Esophagus muscularis mucosa (tissue), 4 donors: ENCODE results near the gene RRP15. TPM values are rescaled to one million over a fixed set of nuclear protein-coding genes. Genes with fewer than 3 reads are reported as not detected.

Experiments used
- DNase-seq: peaks from one replicate; pipeline ENCODE4 v3.0.0-alpha.2; 2017; ENCODE audit errors: extremely low spot score
- H3K27ac ChIP-seq, 4 donors: fragments of 200-600 bp; sonication (generic); replicated peaks in 1 of 4; 1 replicate in 3 of 4; 2 replicates in 1 of 4; pipeline ENCODE4 v1.5.1; 2016 to 2019; ENCODE audit warnings: mild to moderate bottlenecking in 1 of 4
- H3K27me3 ChIP-seq, 4 donors: fragments of 200-600 bp; sonication (generic); one replicate each; pipeline versions ENCODE4 v1.5.1 to v1.6.0; 2016 to 2019
- H3K36me3 ChIP-seq, 4 donors: fragments of 200-600 bp; sonication (generic); one replicate each; pipeline ENCODE4 v1.5.1; 2016 to 2019
- H3K4me1 ChIP-seq, 4 donors: fragments of 200-600 bp; sonication (generic); one replicate each; pipeline ENCODE4 v1.5.1; 2016 to 2019
- H3K4me3 ChIP-seq, 4 donors: fragments of 200-600 bp; sonication (generic); 1 replicate in 2 of 4; 2 replicates in 2 of 4; pipeline ENCODE4 v1.5.1; 2016 to 2019; ENCODE audit warnings: mild to moderate bottlenecking in 4 of 4, moderate library complexity in 1 of 4
- H3K9me3 ChIP-seq, 4 donors: fragments of 200-600 bp; sonication (generic); 1 replicate in 3 of 4; 2 replicates in 1 of 4; pipeline ENCODE4 v1.5.1; 2016 to 2019
- CTCF ChIP-seq, 3 experiments: fragments of 200-600 bp in 2 of 3; fragments of 450-650 bp in 1 of 3; sonication (generic) in 2 of 3; IDR thresholded peaks; one replicate each; pipeline ENCODE4 v1.5.1; 2017 to 2019; ENCODE audit warnings: antibody characterized with exemption in 3 of 3, mild to moderate bottlenecking in 2 of 3, moderate library complexity in 1 of 3
- EP300 ChIP-seq: sonication (generic); formaldehyde crosslinking; IDR thresholded peaks from one replicate; pipeline ENCODE4 v1.6.1; 2017; ENCODE audit warnings: antibody characterized with exemption
- POLR2A ChIP-seq: fragments of 450-650 bp; IDR thresholded peaks from one replicate; pipeline ENCODE4 v1.6.1; 2017; ENCODE audit warnings: antibody characterized with exemption, moderate library complexity, mild to moderate bottlenecking, low read depth
- POLR2AphosphoS5 ChIP-seq, 2 donors: sonication (generic); formaldehyde crosslinking; IDR thresholded peaks; one replicate each; pipeline ENCODE4 v1.6.1; 2017; ENCODE audit warnings: antibody characterized with exemption in 2 of 2
- WGBS: methylation state at CpG from one replicate; pipeline ENCODE4 v1.1.5; 2018; 5-methylcytosine and 5-hydroxymethylcytosine counted together
- intact Hi-C: fragments of 100-400 bp; cut with DNase I; formaldehyde crosslinking; loops from one replicate; pipeline ENCODE4 v1.15.1; 2023
- total RNA-seq, 4 donors: library from RNA; depleted of rRNA; stranded (reverse); fragments of >200 nt; gene quantifications; one replicate each; pipeline versions ENCODE4 v1.1.0 to v1.2.1, GENCODE V29; 2016

RRP15 gene
- total RNA-seq, 4 donors from 2014 or later: 7.0 to 9.9 (median 8.1) TPM

- Histone ChIP-seq H3K36me3 (no peaks in the 10 kb centered on the region), H3K27me3 (no peaks in the 10 kb centered on the region), H3K4me3 (no peak overlapping the region), H3K27ac (no peak overlapping the region), H3K9me3 (no peaks in the 10 kb centered on the region), H3K4me1 (peaks cover 5 to 30% (median 18%) of the 10 kb centered on the region in 4 donors)
- TF ChIP-seq EP300: no peak
- no peak for TF ChIP-seq POLR2A
- no peak for TF ChIP-seq POLR2AphosphoS5 (IDR thresholded peaks at IDR 0.05)
- TF ChIP-seq CTCF (IDR thresholded peaks at IDR 0.05): no peak
- no peak for DNase-seq
- intact Hi-C loops: no loop called here
- 85% methylated on average over 4 of the region's 4 CpGs for WGBS
These were observed 70.2 kb downstream of the RRP15 start for GRCh38 chr1:218355278-218355677.

- Histone ChIP-seq H3K36me3 (no peaks in the 10 kb centered on the region), H3K27me3 (no peaks in the 10 kb centered on the region), H3K4me1 (peaks cover 7 to 29% (median 20%) of the 10 kb centered on the region in 4 donors), H3K4me3 (no peak overlapping the region), H3K9me3 (no peaks in the 10 kb centered on the region), H3K27ac (peak overlapping the region in 3 of 4 donors; percentile 5 to 29 (median 11))
- no peak for TF ChIP-seq POLR2AphosphoS5 (IDR thresholded peaks at IDR 0.05)
- TF ChIP-seq EP300: no peak
- TF ChIP-seq CTCF (IDR thresholded peaks at IDR 0.05): no peak
- TF ChIP-seq POLR2A: no peak
- 83% methylated on average over 10 of the region's 10 CpGs for WGBS
- intact Hi-C loops: no loop called here
- no peak for DNase-seq
These were observed 72.3 kb downstream of the RRP15 start for GRCh38 chr1:218357211-218357892.

- peaks cover 7 to 34% (median 25%) of the 10 kb centered on the region in 4 donors for H3K4me1 ChIP-seq
- intact Hi-C loops: no loop called here
- WGBS: 75% methylated on average over 3 of the region's 3 CpGs
- TF ChIP-seq EP300 (no peak), CTCF (IDR thresholded peaks at IDR 0.05) (no peak), POLR2AphosphoS5 (IDR thresholded peaks at IDR 0.05) (no peak), POLR2A (no peak)
- no peaks in the 10 kb centered on the region for H3K9me3 ChIP-seq
- H3K27me3 ChIP-seq: no peaks in the 10 kb centered on the region
- no peak overlapping the region for H3K4me3 ChIP-seq
- no peaks in the 10 kb centered on the region for H3K36me3 ChIP-seq
- DNase-seq: no peak
- H3K27ac ChIP-seq: no peak overlapping the region
These were observed 72.8 kb downstream of the RRP15 start for GRCh38 chr1:218357893-218358232.

- WGBS: 57% methylated on average over 7 of the region's 7 CpGs
- H3K36me3 ChIP-seq: no peaks in the 10 kb centered on the region
- peak overlapping the region; percentile 45 to 79 (median 72) for H3K27ac ChIP-seq
- peaks cover 0 to 3% (median 0%) of the 10 kb centered on the region in 4 donors for H3K27me3 ChIP-seq
- no peak overlapping the region for H3K4me3 ChIP-seq
- H3K9me3 ChIP-seq: no peaks in the 10 kb centered on the region
- intact Hi-C loops: no loop called here
- DNase-seq: no peak
- H3K4me1 ChIP-seq: peaks cover 14 to 66% (median 61%) of the 10 kb centered on the region in 4 donors
- TF ChIP-seq CTCF (IDR thresholded peaks at IDR 0.05) (peak; percentile 51 to 62 (median 58)), EP300 (no peak)
These were observed 76.4 kb downstream of the RRP15 start for GRCh38 chr1:218361298-218362065.
